HG02885 (cell line): Measurements from ENCODE around the gene POLL.

Experiments used
- ATAC-seq: cut with Tn5 transposase; IDR thresholded peaks from one replicate; pipeline ENCODE4 v1.9.1; 2021; ENCODE audit warnings: mild to moderate bottlenecking; ENCODE audit not compliant: unreplicated experiment, poor library complexity

The POLL gene

GRCh38 chr10:101575580-101576210, 12.4 kb downstream of the POLL start:
- no peak for ATAC-seq

GRCh38 chr10:101575091-101575490, 13.0 kb downstream of the POLL start:
- no peak for ATAC-seq

- ATAC-seq, result no peak
These were observed 13.9 kb downstream of the POLL start for GRCh38 chr10:101573885-101574753.

GRCh38 chr10:101572785-101573184, 15.3 kb downstream of the POLL start:
- ATAC-seq, result no peak

GRCh38 chr10:101572126-101572525, 15.9 kb downstream of the POLL start:
- no peak for ATAC-seq

- no peak for ATAC-seq
These were observed 16.7 kb downstream of the POLL start for GRCh38 chr10:101571271-101571925.

- ATAC-seq, result peak; percentile 3
These were observed 17.4 kb downstream of the POLL start for GRCh38 chr10:101570428-101571270.

- peak; percentile 74 for ATAC-seq
These were observed 18.2 kb downstream of the POLL start for GRCh38 chr10:101569622-101570427.

GRCh38 chr10:101569323-101569621, 18.8 kb downstream of the POLL start:
- no peak for ATAC-seq

- ATAC-seq, result no peak
These were observed 19.9 kb downstream of the POLL start for GRCh38 chr10:101568054-101568745.

- ATAC-seq, result no peak
These were observed 20.7 kb downstream of the POLL start for GRCh38 chr10:101567165-101568006.

GRCh38 chr10:101566333-101567164, 21.5 kb downstream of the POLL start:
- ATAC-seq, result no peak

- no peak for ATAC-seq
These were observed 22.1 kb downstream of the POLL start for GRCh38 chr10:101565936-101566332.

GRCh38 chr10:101565370-101565900, 22.6 kb downstream of the POLL start:
- ATAC-seq, result no peak

- ATAC-seq, result no peak
These were observed 23.5 kb downstream of the POLL start for GRCh38 chr10:101564490-101564991.

GRCh38 chr10:101563497-101564040, 24.5 kb downstream of the POLL start:
- ATAC-seq, result no peak

- ATAC-seq, result no peak
These were observed 25.1 kb downstream of the POLL start for GRCh38 chr10:101563007-101563406.
